22Rv1 (cell line): ENCODE data around the gene DHTKD1.

ENCODE experiments used
- H3K27ac ChIP-seq: fragments of 450-650 bp; 2 replicates; pipeline ENCODE4 v1.5.1; 2017
- CTCF ChIP-seq: fragments of 450-650 bp; IDR thresholded peaks from 2 replicates; pipeline ENCODE4 v1.5.1; 2017; ENCODE audit warnings: mild to moderate bottlenecking
- ZFX ChIP-seq: fragments of 450-650 bp; IDR thresholded peaks from 2 replicates; pipeline ENCODE4 v1.6.1; 2017; ENCODE audit warnings: antibody characterized with exemption, borderline replicate concordance

DHTKD1 gene

GRCh38 chr10:12050528-12050927 is 18.2 kb upstream of the DHTKD1 start:
- no peak for TF ChIP-seq ZFX
- no peak for TF ChIP-seq CTCF
- H3K27ac ChIP-seq, result no peak overlapping the region

GRCh38 chr10:12051241-12051640 is 17.5 kb upstream of the DHTKD1 start:
- H3K27ac ChIP-seq, result no peak overlapping the region
- no peak for TF ChIP-seq ZFX
- no peak for TF ChIP-seq CTCF

- no peak for TF ChIP-seq ZFX
- TF ChIP-seq CTCF, result no peak
- no peak overlapping the region for H3K27ac ChIP-seq
Measured at GRCh38 chr10:12055732-12056131, 13.0 kb upstream of the DHTKD1 start.

GRCh38 chr10:12056748-12057147 is 12.0 kb upstream of the DHTKD1 start:
- H3K27ac ChIP-seq, result no peak overlapping the region
- no peak for TF ChIP-seq CTCF
- no peak for TF ChIP-seq ZFX

- H3K27ac ChIP-seq, result no peak overlapping the region
- no peak for TF ChIP-seq ZFX
- no peak for TF ChIP-seq CTCF
Measured at GRCh38 chr10:12061124-12061523, 7.6 kb upstream of the DHTKD1 start.

GRCh38 chr10:12062754-12063482 is 5.8 kb upstream of the DHTKD1 start:
- TF ChIP-seq CTCF (no peak), ZFX (no peak)
- H3K27ac ChIP-seq, result no peak overlapping the region

GRCh38 chr10:12063483-12063818 is 5.3 kb upstream of the DHTKD1 start:
- H3K27ac ChIP-seq, result no peak overlapping the region
- no peak for TF ChIP-seq CTCF
- no peak for TF ChIP-seq ZFX
